HepG2 (cell line): ENCODE measurements around the gene DMKN. TPM values are rescaled to one million over a fixed set of nuclear protein-coding genes. Genes with fewer than 3 reads are reported as not detected.

Source experiments
- AGO2 ChIP-seq: fragments of 200-400 bp; formaldehyde crosslinking; optimal IDR thresholded peaks from 2 replicates; pipeline ENCODE3; 2017; ENCODE audit warnings: mild to moderate bottlenecking, low read depth, low read length, moderate library complexity
- AHDC1 ChIP-seq: sonication (generic); formaldehyde crosslinking; IDR thresholded peaks from 2 replicates; pipeline ENCODE4 v1.5.1; 2020; ENCODE audit warnings: mild to moderate bottlenecking, missing genetic modification reagents, borderline replicate concordance
- HNF1A ChIP-seq, 2 experiments: sonication (generic) in 1 of 2; formaldehyde crosslinking in 1 of 2; IDR thresholded peaks; 2 replicates each; pipeline versions ENCODE4 v1.4.0 to v1.6.1; 2016 to 2020; ENCODE audit warnings: borderline replicate concordance in 1 of 2, low read depth in 1 of 2, mild to moderate bottlenecking in 1 of 2, missing genetic modification reagents in 1 of 2
- NR2F6 ChIP-seq, 2 experiments: IDR thresholded peaks; 2 replicates each; pipeline ENCODE4 v1.6.1; 2016; ENCODE audit warnings: antibody characterized with exemption in 1 of 2, mild to moderate bottlenecking in 1 of 2
- PRDM4 ChIP-seq: sonication (generic); formaldehyde crosslinking; IDR thresholded peaks from 2 replicates; pipeline ENCODE4 v1.9.0; 2021; ENCODE audit warnings: missing genetic modification reagents, borderline replicate concordance
- REXO4 ChIP-seq: sonication (generic); formaldehyde crosslinking; IDR thresholded peaks from 2 replicates; pipeline ENCODE4 v1.8.0; 2022; ENCODE audit warnings: missing genetic modification reagents, mild to moderate bottlenecking, borderline replicate concordance
- ZBTB46 ChIP-seq: sonication (generic); formaldehyde crosslinking; IDR thresholded peaks from 2 replicates; pipeline ENCODE4 v1.4.0; 2020; ENCODE audit warnings: mild to moderate bottlenecking, missing genetic modification reagents, borderline replicate concordance
- ZBTB7B ChIP-seq: sonication (generic); formaldehyde crosslinking; IDR thresholded peaks from 2 replicates; pipeline ENCODE4 v1.4.0; 2020; ENCODE audit warnings: missing genetic modification reagents
- ZNF230 ChIP-seq: sonication (generic); formaldehyde crosslinking; IDR thresholded peaks from 2 replicates; pipeline ENCODE4 v1.4.0; 2020; ENCODE audit warnings: mild to moderate bottlenecking, missing genetic modification reagents
- ZNF703 ChIP-seq: sonication (generic); formaldehyde crosslinking; IDR thresholded peaks from 2 replicates; pipeline ENCODE4 v1.5.1; 2020; ENCODE audit warnings: missing genetic modification reagents, mild to moderate bottlenecking, moderate library complexity, borderline replicate concordance
- polyA plus RNA-seq, 8 experiments: library from polyadenylated mRNA; depleted of rRNA in 3 of 8; stranded (reverse) in 7 of 8; unstranded in 1 of 8; fragments of >200 nt; fragmentation: Illumina TruSeq in 4 of 8; extraction: Trizol in 4 of 8; gene quantifications; 2 replicates each; pipeline versions ENCODE4 v1.2.1 to v1.2.3, GENCODE V29; 2011 to 2016; ENCODE audit warnings: low read depth in 4 of 8, missing spikeins in 1 of 8, mixed read lengths in 1 of 8; ENCODE audit not compliant: insufficient read depth in 1 of 8
- total RNA-seq, 5 experiments: library from RNA; depleted of rRNA; stranded (reverse); fragments of >200 nt; fragmentation: Illumina TruSeq; extraction: Trizol; gene quantifications; 2 replicates each; pipeline ENCODE4 v1.2.3, GENCODE V29; 2016; ENCODE audit warnings: low read depth in 1 of 5

The DMKN gene
- total and polyA plus RNA-seq, 2 of the 13 experiments (the other 11 are each of a cell fraction or from before 2014, with no cell fraction given), result 50.8 to 57.1 TPM

GRCh38 chr19:35486268-35486708, 27.2 kb downstream of the DMKN start (continued):
- TF ChIP-seq PRDM4 (no peak), HNF1A (IDR thresholded peaks at IDR 0.05; ENCODE audit: low read depth) (no peak), HNF1A (CRISPR knock-in tag; IDR thresholded peaks at IDR 0.05; ENCODE audit: borderline replicate concordance) (peak; percentile 44; the same call in 1 of the 2 replicates), ZNF230 (CRISPR knock-in tag) (no peak), AHDC1 (CRISPR knock-in tag) (peak; percentile 58; the same call in 1 of the 2 replicates), NR2F6 (IDR thresholded peaks at IDR 0.05) (peak; percentile 62), NR2F6 (CRISPR knock-in tag; IDR thresholded peaks at IDR 0.05) (no peak), AGO2 (no peak), REXO4 (no peak), ZNF703 (no peak), ZBTB7B (peak; percentile 81), ZBTB46 (CRISPR knock-in tag) (no peak)
